Tibial nerve (tissue), 4 donors: ENCODE measurements around the gene EPG5.

Experiments
- CTCF ChIP-seq, 5 experiments: fragments of 200-600 bp in 3 of 5; fragments of 450-650 bp in 2 of 5; sonication (generic) in 3 of 5; IDR thresholded peaks; one replicate each; pipeline ENCODE4 v1.5.1; 2016 to 2019; ENCODE audit warnings: antibody characterized with exemption in 5 of 5, mild to moderate bottlenecking in 3 of 5, moderate library complexity in 2 of 5
- EP300 ChIP-seq, 2 donors: sonication (generic); formaldehyde crosslinking; IDR thresholded peaks; one replicate each; pipeline ENCODE4 v1.6.1; 2017; ENCODE audit warnings: antibody characterized with exemption in 2 of 2, mild to moderate bottlenecking in 1 of 2
- POLR2A ChIP-seq, 2 donors: fragments of 450-650 bp; IDR thresholded peaks; one replicate each; pipeline ENCODE4 v1.6.1; 2017; ENCODE audit warnings: antibody characterized with exemption in 2 of 2, mild to moderate bottlenecking in 2 of 2, moderate library complexity in 2 of 2

DNA sequence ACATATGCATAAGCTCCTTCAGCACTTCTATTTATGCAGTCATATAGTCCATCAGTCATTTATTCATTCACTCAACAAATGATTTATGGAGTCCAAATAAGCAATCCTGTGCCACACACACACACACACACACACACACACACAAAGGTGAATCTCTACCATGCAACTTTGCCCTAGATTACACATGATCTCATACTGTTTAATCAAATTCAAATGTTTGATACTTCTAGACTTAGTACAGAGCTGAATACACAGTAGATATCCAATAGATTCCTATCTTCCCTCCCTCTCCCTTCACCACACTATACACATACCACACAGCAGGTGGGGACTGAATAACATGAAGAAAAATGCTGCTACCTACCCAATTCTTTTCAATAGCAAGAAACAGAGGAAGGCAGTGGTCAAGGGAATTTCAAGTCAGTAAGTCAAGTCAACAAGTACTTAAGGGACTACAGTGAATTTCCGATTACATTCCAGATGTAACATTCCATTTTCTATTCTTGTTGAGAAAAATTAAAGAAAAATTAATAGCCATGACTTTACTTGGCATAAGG, 65.4 kb downstream of the EPG5 start:
- TF ChIP-seq CTCF (IDR thresholded peaks at IDR 0.05) (no peak), POLR2A (IDR thresholded peaks at IDR 0.05) (no peak), EP300 (IDR thresholded peaks at IDR 0.05) (no peak)
